Liver (tissue), 9 donors: Measurements from ENCODE around the gene TNFRSF12A. TPM values are rescaled to one million over a fixed set of nuclear protein-coding genes. Genes with fewer than 3 reads are reported as not detected.
A peak's percentile ranks its signal among the peaks of the same experiment; 100 is the strongest.

Experiments used
- DNase-seq: peaks from one replicate; pipeline ENCODE4 v3.0.0-alpha.2; 2017; ENCODE audit warnings: low spot score
- H3K27ac ChIP-seq, 2 donors: one replicate each; pipeline ENCODE4 v1.7.0; 2013; ENCODE audit warnings: inconsistent platforms in 2 of 2, low read length in 2 of 2, control low read depth in 1 of 2, low read depth in 1 of 2, mild to moderate bottlenecking in 1 of 2
- H3K27me3 ChIP-seq, 4 donors: one replicate each; pipeline versions ENCODE4 v1.6.1 to v1.7.0; 2013; ENCODE audit warnings: low read length in 3 of 4, inconsistent platforms in 1 of 4, mild to moderate bottlenecking in 1 of 4, moderate library complexity in 1 of 4; ENCODE audit not compliant: control insufficient read depth in 4 of 4, insufficient read depth in 4 of 4
- H3K36me3 ChIP-seq, 4 donors: one replicate each; pipeline versions ENCODE4 v1.6.1 to v1.7.0; 2013; ENCODE audit warnings: low read length in 3 of 4, mild to moderate bottlenecking in 3 of 4, low read depth in 1 of 4, moderate library complexity in 1 of 4; ENCODE audit not compliant: control insufficient read depth in 4 of 4, insufficient read depth in 3 of 4
- H3K4me1 ChIP-seq, 4 donors: one replicate each; pipeline versions ENCODE4 v1.6.1 to v1.7.0; 2013; ENCODE audit warnings: low read length in 3 of 4, mild to moderate bottlenecking in 3 of 4, moderate library complexity in 1 of 4; ENCODE audit not compliant: control insufficient read depth in 4 of 4, insufficient read depth in 4 of 4
- H3K4me3 ChIP-seq, 3 donors: one replicate each; pipeline versions ENCODE4 v1.6.1 to v1.7.0; 2013; ENCODE audit warnings: low read length in 3 of 3, control low read depth in 1 of 3, low read depth in 1 of 3, mild to moderate bottlenecking in 1 of 3
- H3K9ac ChIP-seq, 2 donors: one replicate each; pipeline ENCODE4 v1.7.0; 2013; ENCODE audit warnings: low read length in 2 of 2, mild to moderate bottlenecking in 2 of 2, moderate library complexity in 2 of 2, control low read depth in 1 of 2, low read depth in 1 of 2
- H3K9me3 ChIP-seq, 4 donors: one replicate each; pipeline versions ENCODE4 v1.6.1 to v1.7.0; 2013; ENCODE audit warnings: low read length in 3 of 4; ENCODE audit not compliant: control insufficient read depth in 4 of 4
- ATF3 ChIP-seq: IDR thresholded peaks from 2 replicates; pipeline ENCODE4 v1.6.1; 2016; ENCODE audit warnings: antibody characterized with exemption
- CTCF ChIP-seq: fragments of 150-350 bp; IDR thresholded peaks from 2 replicates; pipeline ENCODE4 v1.5.1; 2017; ENCODE audit warnings: improper control_type of control experiment, low read depth, low read length; ENCODE audit not compliant: missing input control
- EGR1 ChIP-seq, 2 donors: IDR thresholded peaks; 2 replicates each; pipeline ENCODE4 v1.6.1; 2016 to 2018; ENCODE audit warnings: antibody characterized with exemption in 2 of 2, low read depth in 2 of 2
- FOXA1 ChIP-seq: IDR thresholded peaks from 2 replicates; pipeline ENCODE4 v1.6.1; 2016; ENCODE audit warnings: antibody characterized with exemption
- FOXA2 ChIP-seq: IDR thresholded peaks from 2 replicates; pipeline ENCODE4 v1.6.1; 2016; ENCODE audit warnings: antibody characterized with exemption
- GABPA ChIP-seq, 2 donors: IDR thresholded peaks in 1 of 2; conservative IDR thresholded peaks in 1 of 2; 2 replicates each; pipeline ENCODE4 v1.6.1; 2016; ENCODE audit warnings: antibody characterized with exemption in 2 of 2, mild to moderate bottlenecking in 1 of 2, moderate library complexity in 1 of 2
- HNF4A ChIP-seq, 2 donors: conservative IDR thresholded peaks; 2 replicates each; pipeline ENCODE4 v1.6.1; 2016; ENCODE audit warnings: antibody characterized with exemption in 2 of 2, mild to moderate bottlenecking in 2 of 2
- HNF4G ChIP-seq: IDR thresholded peaks from 2 replicates; pipeline ENCODE4 v1.6.1; 2016; ENCODE audit warnings: antibody characterized with exemption
- JUND ChIP-seq, 2 donors: IDR thresholded peaks; 2 replicates each; pipeline ENCODE4 v1.6.1; 2016; ENCODE audit warnings: antibody characterized with exemption in 2 of 2
- MAX ChIP-seq: IDR thresholded peaks from 2 replicates; pipeline ENCODE4 v1.6.1; 2016; ENCODE audit warnings: antibody characterized with exemption
- NR2F2 ChIP-seq: IDR thresholded peaks from 2 replicates; pipeline ENCODE4 v1.6.1; 2016; ENCODE audit warnings: antibody characterized with exemption
- RAD21 ChIP-seq, 2 donors: IDR thresholded peaks; 2 replicates each; pipeline ENCODE4 v1.6.1; 2016; ENCODE audit warnings: antibody characterized with exemption in 2 of 2, mild to moderate bottlenecking in 2 of 2
- RXRA ChIP-seq, 2 donors: IDR thresholded peaks; 2 replicates each; pipeline ENCODE4 v1.6.1; 2017 to 2018; ENCODE audit warnings: antibody characterized with exemption in 2 of 2, mild to moderate bottlenecking in 1 of 2
- SP1 ChIP-seq: IDR thresholded peaks from 2 replicates; pipeline ENCODE4 v1.6.1; 2018; ENCODE audit warnings: antibody characterized with exemption, mild to moderate bottlenecking
- TAF1 ChIP-seq: conservative IDR thresholded peaks from 2 replicates; pipeline ENCODE4 v1.6.1; 2016; ENCODE audit warnings: antibody characterized with exemption, mild to moderate bottlenecking
- YY1 ChIP-seq: IDR thresholded peaks from 2 replicates; pipeline ENCODE4 v1.6.1; 2016; ENCODE audit warnings: antibody characterized with exemption, mild to moderate bottlenecking
- WGBS: extraction: QIAGEN DNeasy Blood & Tissue Kit; methylation state at CpG from one replicate; pipeline ENCODE4 v1.1.7; 2013; 5-methylcytosine and 5-hydroxymethylcytosine counted together
- polyA plus RNA-seq, 2 donors: library from polyadenylated mRNA; stranded (reverse) in 1 of 2; unstranded in 1 of 2; fragments of 200-250 nt in 1 of 2; fragments of >200 nt in 1 of 2; fragmentation: Nextera tagmentation in 1 of 2; extraction: Ambion mirVana in 1 of 2; gene quantifications; one replicate each; pipeline versions ENCODE4 v1.2.1 to v1.2.3, GENCODE V29; 2013 to 2015
- total RNA-seq, 2 donors: library from RNA; depleted of rRNA; stranded (reverse); fragments of >200 nt; gene quantifications; one replicate each; pipeline ENCODE4 v1.2.3, GENCODE V29; 2014
- TF ChIP-seq, protein P1 (sequence below): IDR thresholded peaks from 2 replicates; pipeline ENCODE4 v1.6.1; 2016; ENCODE audit warnings: antibody characterized with exemption, mild to moderate bottlenecking
- donor health status: healthy.
- donor health status: healthy.
- donor health status: healthy.
- donor health status: healthy.
- donor health status: healthy.

Gene TNFRSF12A
- total and polyA plus RNA-seq, 4 donors: 7.9 to 35.5 (median 9.1) TPM

DNA sequence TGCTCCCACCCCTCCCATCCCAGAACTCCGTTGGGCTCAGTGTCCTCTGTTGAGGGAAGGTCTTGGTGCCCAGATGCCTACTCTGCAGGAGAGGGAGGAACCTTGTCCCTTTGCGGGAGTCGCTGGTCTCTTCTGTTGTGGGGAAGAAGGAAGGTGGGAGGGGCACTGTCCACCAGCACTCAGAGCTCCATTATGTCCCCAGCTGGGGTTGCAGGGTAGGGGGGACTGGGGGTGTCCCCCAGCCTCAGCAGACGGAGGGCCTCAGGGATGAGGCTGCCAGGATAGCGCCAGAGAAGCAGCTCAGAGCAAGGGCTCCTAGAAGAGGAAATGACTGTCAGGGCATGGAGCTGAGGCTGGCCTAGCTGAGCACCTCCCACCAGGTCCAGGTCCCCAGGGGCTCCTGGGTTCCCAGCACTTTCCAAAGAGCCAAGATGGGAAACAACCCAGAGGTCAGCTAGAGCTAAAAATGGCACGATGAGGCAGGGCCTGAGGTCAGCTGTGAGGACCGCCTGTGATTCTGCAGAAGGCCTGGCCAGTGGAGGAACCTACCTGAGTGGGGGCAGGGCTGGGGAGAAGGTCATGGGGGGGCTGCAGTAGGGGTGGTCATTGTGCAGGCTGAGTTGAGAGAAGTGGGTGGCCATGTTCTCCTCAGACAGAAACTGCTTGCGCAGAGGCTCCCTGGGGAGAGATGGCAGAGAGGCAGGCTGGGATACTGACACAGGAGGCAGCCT lies 2.7 kb downstream of the TNFRSF12A start (continued):
- TF ChIP-seq HNF4A (conservative IDR thresholded peaks at IDR 0.05) (no peak), TAF1 (no peak), RXRA (IDR thresholded peaks at IDR 0.05) (no peak), YY1 (no peak), ATF3 (no peak), MAX (no peak), SP1 (no peak), JUND (IDR thresholded peaks at IDR 0.05) (no peak), EGR1 (IDR thresholded peaks at IDR 0.05; ENCODE audit: low read depth in 2 of 2) (no peak), RAD21 (IDR thresholded peaks at IDR 0.05) (no peak), FOXA2 (no peak), HNF4G (no peak)

DNA sequence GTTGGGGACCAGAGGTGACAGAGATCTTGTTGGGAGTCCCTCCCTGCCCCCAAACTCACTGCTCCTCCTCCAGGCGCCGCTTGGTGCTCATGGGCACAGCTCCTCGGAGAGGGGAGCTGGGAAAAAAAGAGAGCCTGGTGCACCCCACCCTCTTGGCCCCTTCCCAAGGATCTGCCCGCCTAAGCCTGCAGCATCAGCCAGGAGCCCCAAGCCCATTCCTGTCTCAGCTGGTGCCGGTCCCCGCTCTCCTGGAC lies 3.2 kb downstream of the TNFRSF12A start:
- DNase-seq: no peak
- no peak for TF ChIP-seq HNF4A (conservative IDR thresholded peaks at IDR 0.05)
- no peak for TF ChIP-seq TAF1
- no peak for TF ChIP-seq NR2F2
- TF ChIP-seq ATF3: no peak
- TF ChIP-seq EGR1 (IDR thresholded peaks at IDR 0.05; ENCODE audit: low read depth in 2 of 2): no peak
- no peak for TF ChIP-seq YY1
- no peak for TF ChIP-seq RAD21 (IDR thresholded peaks at IDR 0.05)
- Histone ChIP-seq H3K4me3 (peak overlapping the region in 2 of 3 donors; percentile 55 to 72), H3K9ac (no peak overlapping the region), H3K4me1 (peaks cover 17 to 42% (median 26%) of the 10 kb centered on the region in 4 donors), H3K9me3 (no peaks in the 10 kb centered on the region), H3K36me3 (peaks cover 0 to 14% (median 3%) of the 10 kb centered on the region in 4 donors), H3K27me3 (no peaks in the 10 kb centered on the region), H3K27ac (peak overlapping the region; percentile 95 to 97)
- 48% methylated on average over 6 of the region's 6 CpGs for WGBS

GRCh38 chr16:3023669-3024478 lies 3.7 kb downstream of the TNFRSF12A start, which contains the start of the genes HCFC1R1 and THOC6:
HCFC1R1 (minus strand) TSS chr16:3023942; CDS start chr16:3023941, 1 bp downstream.
THOC6 (plus strand) TSS chr16:3024035; CDS start chr16:3024327, 292 bp downstream.
- TF ChIP-seq GABPA (IDR thresholded peaks at IDR 0.05 in 1 of 2, conservative IDR thresholded peaks at IDR 0.05 in 1 of 2): peak in 1 of 2 donors; percentile 79
- TF ChIP-seq, protein P1, sequence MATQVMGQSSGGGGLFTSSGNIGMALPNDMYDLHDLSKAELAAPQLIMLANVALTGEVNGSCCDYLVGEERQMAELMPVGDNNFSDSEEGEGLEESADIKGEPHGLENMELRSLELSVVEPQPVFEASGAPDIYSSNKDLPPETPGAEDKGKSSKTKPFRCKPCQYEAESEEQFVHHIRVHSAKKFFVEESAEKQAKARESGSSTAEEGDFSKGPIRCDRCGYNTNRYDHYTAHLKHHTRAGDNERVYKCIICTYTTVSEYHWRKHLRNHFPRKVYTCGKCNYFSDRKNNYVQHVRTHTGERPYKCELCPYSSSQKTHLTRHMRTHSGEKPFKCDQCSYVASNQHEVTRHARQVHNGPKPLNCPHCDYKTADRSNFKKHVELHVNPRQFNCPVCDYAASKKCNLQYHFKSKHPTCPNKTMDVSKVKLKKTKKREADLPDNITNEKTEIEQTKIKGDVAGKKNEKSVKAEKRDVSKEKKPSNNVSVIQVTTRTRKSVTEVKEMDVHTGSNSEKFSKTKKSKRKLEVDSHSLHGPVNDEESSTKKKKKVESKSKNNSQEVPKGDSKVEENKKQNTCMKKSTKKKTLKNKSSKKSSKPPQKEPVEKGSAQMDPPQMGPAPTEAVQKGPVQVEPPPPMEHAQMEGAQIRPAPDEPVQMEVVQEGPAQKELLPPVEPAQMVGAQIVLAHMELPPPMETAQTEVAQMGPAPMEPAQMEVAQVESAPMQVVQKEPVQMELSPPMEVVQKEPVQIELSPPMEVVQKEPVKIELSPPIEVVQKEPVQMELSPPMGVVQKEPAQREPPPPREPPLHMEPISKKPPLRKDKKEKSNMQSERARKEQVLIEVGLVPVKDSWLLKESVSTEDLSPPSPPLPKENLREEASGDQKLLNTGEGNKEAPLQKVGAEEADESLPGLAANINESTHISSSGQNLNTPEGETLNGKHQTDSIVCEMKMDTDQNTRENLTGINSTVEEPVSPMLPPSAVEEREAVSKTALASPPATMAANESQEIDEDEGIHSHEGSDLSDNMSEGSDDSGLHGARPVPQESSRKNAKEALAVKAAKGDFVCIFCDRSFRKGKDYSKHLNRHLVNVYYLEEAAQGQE: no peak
- no peak for TF ChIP-seq HNF4G
- peak; percentile 45 for TF ChIP-seq YY1
- TF ChIP-seq JUND (IDR thresholded peaks at IDR 0.05): no peak
- no peak for TF ChIP-seq TAF1
- no peak for TF ChIP-seq RXRA (IDR thresholded peaks at IDR 0.05)
- peak; percentile 48 for TF ChIP-seq SP1
- TF ChIP-seq HNF4A (conservative IDR thresholded peaks at IDR 0.05): no peak
- TF ChIP-seq NR2F2: no peak
- TF ChIP-seq RAD21 (IDR thresholded peaks at IDR 0.05): no peak
- TF ChIP-seq EGR1 (IDR thresholded peaks at IDR 0.05; ENCODE audit: low read depth in 2 of 2): no peak
- no peak for TF ChIP-seq CTCF
- TF ChIP-seq FOXA2: no peak
- TF ChIP-seq ATF3: no peak
- no peak for TF ChIP-seq FOXA1
- 1% methylated on average over 69 of the region's 69 CpGs for WGBS
- Histone ChIP-seq H3K4me1 (peaks cover 18 to 48% (median 25%) of the 10 kb centered on the region in 4 donors), H3K36me3 (peaks cover 0 to 14% (median 3%) of the 10 kb centered on the region in 4 donors), H3K27ac (peak within 1 kb of the TSS; percentile 95 to 97), H3K9me3 (no peaks in the 10 kb centered on the region), H3K4me3 (peak within 1 kb of the TSS; percentile 55 to 79 (median 72)), H3K9ac (peak within 1 kb of the TSS; percentile 40 to 64), H3K27me3 (no peaks in the 10 kb centered on the region)
- peak; percentile 96 for DNase-seq
